HCT116 (cell line): ENCODE measurements around the gene MRPL33. TPM values are rescaled to one million over a fixed set of nuclear protein-coding genes. Genes with fewer than 3 reads are reported as not detected.

Experiments used
- ATAC-seq: fragments of 200-7000 bp; cut with Tn5 transposase; 2 replicates; pipeline ENCODE4 v1.9.1; 2020; ENCODE audit warnings: mild to moderate bottlenecking, moderate library complexity
- BruUV-seq: library from RNA; stranded (reverse); fragments of 400-500 nt; replicated peaks from 2 replicates; lab custom pipeline; 2021; lab: Mats Ljungman, UMichigan
- CTCF ChIA-PET: fragments of 300-600 bp; sonication (Branson Sonifier 250); formaldehyde crosslinking; loops from one replicate; lab custom pipeline; 2021; ENCODE audit warnings: antibody characterized with exemption; lab: Charles Lee
- POLR2A ChIA-PET: fragments of 300-600, 350-600 bp; sonication (Branson Sonifier 250); formaldehyde crosslinking; loops from one replicate; lab custom pipeline; 2021; ENCODE audit warnings: antibody characterized with exemption; lab: Charles Lee
- RAD21 ChIA-PET, 2 experiments: fragments of 300-600 bp; sonication (Branson Sonifier 250); formaldehyde crosslinking; loops; one replicate each; lab custom pipeline; 2023; ENCODE audit warnings: low total read pairs in 2 of 2; ENCODE audit not compliant: uncharacterized antibody in 2 of 2, unreplicated experiment in 2 of 2, low non-redundant PET in 1 of 2; lab: Charles Lee
- DNase-seq: peaks from one replicate; pipeline ENCODE4 v3.0.0-alpha.2; 2010; ENCODE audit warnings: low read depth, low spot score
- H2AFZ ChIP-seq: fragments of 200-600 bp; shearing (Covaris generic), sonication (generic); 2 replicates; pipeline ENCODE4 v1.6.1; 2017; ENCODE audit warnings: low read depth, mixed run types, mixed read lengths, antibody characterized with exemption, low read length; ENCODE audit not compliant: poor library complexity, severe bottlenecking
- H3K27ac ChIP-seq: 2 replicates; pipeline ENCODE4 v1.5.1; 2012; ENCODE audit warnings: low read depth, low read length
- H3K27me3 ChIP-seq: fragments of 200-600 bp; sonication (generic); 2 replicates; pipeline ENCODE4 v1.6.1; 2016; ENCODE audit warnings: mixed run types, low read length, mixed read lengths; ENCODE audit not compliant: insufficient read depth
- H3K36me3 ChIP-seq, 2 experiments: fragments of 200-500 bp in 1 of 2; fragments of 200-600 bp in 1 of 2; sonication (Bioruptor generic) in 1 of 2; sonication (generic) in 1 of 2; 2 replicates each; pipeline versions ENCODE4 v1.5.1 to v1.6.1; 2014 to 2016; ENCODE audit warnings: low read length in 2 of 2, inconsistent platforms in 1 of 2, mixed read lengths in 1 of 2, mixed run types in 1 of 2; ENCODE audit not compliant: insufficient read depth in 2 of 2, control insufficient read depth in 1 of 2
- H3K4me1 ChIP-seq, 2 experiments: fragments of 200-600 bp in 1 of 2; sonication (generic) in 1 of 2; 2 replicates each; pipeline versions ENCODE4 v1.5.1 to v1.6.1; 2012 to 2017; ENCODE audit warnings: low read length in 2 of 2, inconsistent platforms in 1 of 2, mild to moderate bottlenecking in 1 of 2, mixed read lengths in 1 of 2, mixed run types in 1 of 2, moderate library complexity in 1 of 2; ENCODE audit not compliant: insufficient read depth in 2 of 2, control insufficient read depth in 1 of 2
- H3K4me2 ChIP-seq: fragments of 200-600 bp; sonication (generic); 2 replicates; pipeline ENCODE4 v1.6.1; 2017; ENCODE audit warnings: mixed run types, low read length, mixed read lengths
- H3K4me3 ChIP-seq, 2 experiments: fragments of 200-600 bp in 1 of 2; sonication (generic) in 1 of 2; replicated peaks in 1 of 2; 2 replicates each; pipeline ENCODE4 v1.5.1; 2011 to 2016; ENCODE audit warnings: low read length in 2 of 2, control low read depth in 1 of 2, low read depth in 1 of 2, mild to moderate bottlenecking in 1 of 2, mixed read lengths in 1 of 2, mixed run types in 1 of 2
- H3K79me2 ChIP-seq: fragments of 200-600 bp; sonication (generic); 2 replicates; pipeline ENCODE4 v1.6.1; 2017; ENCODE audit warnings: mild to moderate bottlenecking, mixed run types, low read length, moderate library complexity, mixed read lengths; ENCODE audit not compliant: insufficient read depth
- H3K9ac ChIP-seq: fragments of 200-600 bp; sonication (generic); 2 replicates; pipeline ENCODE4 v1.6.1; 2016; ENCODE audit warnings: low read length, mixed read lengths
- H3K9me2 ChIP-seq: fragments of 200-600 bp; sonication (generic), shearing (Covaris generic); 2 replicates; pipeline ENCODE4 v1.6.1; 2017; ENCODE audit warnings: mixed run types, mild to moderate bottlenecking, moderate library complexity; ENCODE audit not compliant: insufficient read depth
- H3K9me3 ChIP-seq, 2 experiments: fragments of 200-500 bp in 1 of 2; fragments of 200-600 bp in 1 of 2; sonication (Bioruptor generic) in 1 of 2; sonication (generic) in 1 of 2; 2 replicates each; pipeline ENCODE4 v1.6.1; 2014 to 2017; ENCODE audit warnings: low read length in 2 of 2, mixed read lengths in 2 of 2, inconsistent platforms in 1 of 2, low read depth in 1 of 2, mild to moderate bottlenecking in 1 of 2, mixed run types in 1 of 2, moderate library complexity in 1 of 2; ENCODE audit not compliant: control insufficient read depth in 1 of 2, insufficient read depth in 1 of 2
- H4K20me1 ChIP-seq: fragments of 200-600 bp; sonication (generic), shearing (Covaris generic); 2 replicates; pipeline ENCODE4 v1.6.1; 2017; ENCODE audit warnings: mixed run types, mild to moderate bottlenecking, moderate library complexity; ENCODE audit not compliant: insufficient read depth
- ATF3 ChIP-seq: IDR thresholded peaks from 2 replicates; pipeline ENCODE4 v1.6.1; 2012
- CEBPB ChIP-seq: IDR thresholded peaks from 2 replicates; pipeline ENCODE4 v1.6.1; 2012; ENCODE audit warnings: low read depth
- CTCF ChIP-seq, 3 experiments: fragments of 200-600 bp in 1 of 3; sonication (generic) in 1 of 3; IDR thresholded peaks in 2 of 3; conservative IDR thresholded peaks in 1 of 3; 2 replicates each; pipeline ENCODE4 v1.5.1; 2012 to 2017; ENCODE audit warnings: low read depth in 2 of 3, low read length in 2 of 3, antibody characterized with exemption in 1 of 3, borderline replicate concordance in 1 of 3, control low read depth in 1 of 3, mild to moderate bottlenecking in 1 of 3, mixed read lengths in 1 of 3, mixed run types in 1 of 3, moderate library complexity in 1 of 3; ENCODE audit not compliant: insufficient read depth in 1 of 3
- EGR1 ChIP-seq: IDR thresholded peaks from 2 replicates; pipeline ENCODE4 v1.6.1; 2012; ENCODE audit warnings: low read depth
- ELF1 ChIP-seq: IDR thresholded peaks from 2 replicates; pipeline ENCODE4 v1.6.1; 2012; ENCODE audit warnings: low read depth, borderline replicate concordance
- EZH2 ChIP-seq: fragments of 200-600 bp; sonication (generic); IDR thresholded peaks from 2 replicates; pipeline ENCODE4 v1.6.1; 2017; ENCODE audit warnings: antibody characterized with exemption, mixed run types
- JUND ChIP-seq: IDR thresholded peaks from 2 replicates; pipeline ENCODE4 v1.6.1; 2012
- POLR2A ChIP-seq: IDR thresholded peaks from 2 replicates; pipeline ENCODE4 v1.7.0; 2011; ENCODE audit warnings: borderline replicate concordance; ENCODE audit not compliant: insufficient read depth, insufficient read length; ENCODE audit errors: extremely low read depth
- POLR2AphosphoS5 ChIP-seq: IDR thresholded peaks from 2 replicates; pipeline ENCODE4 v1.6.1; 2011; ENCODE audit warnings: mild to moderate bottlenecking, low read depth, low read length, moderate library complexity
- REST ChIP-seq: IDR thresholded peaks from 2 replicates; pipeline ENCODE4 v1.6.1; 2012; ENCODE audit warnings: low read depth
- SP1 ChIP-seq: IDR thresholded peaks from 2 replicates; pipeline ENCODE4 v1.6.1; 2012; ENCODE audit warnings: low read depth
- SRF ChIP-seq: IDR thresholded peaks from 2 replicates; pipeline ENCODE4 v1.6.1; 2012; ENCODE audit warnings: low read depth
- TCF7L2 ChIP-seq: IDR thresholded peaks from 2 replicates; pipeline ENCODE4 v1.7.0; 2011; ENCODE audit warnings: borderline replicate concordance, inconsistent platforms; ENCODE audit not compliant: insufficient read depth, insufficient read length; ENCODE audit errors: extremely low read depth
- ZFX ChIP-seq: fragments of 450-650 bp; IDR thresholded peaks from 2 replicates; pipeline ENCODE4 v1.6.1; 2017
- ZNF274 ChIP-seq: fragments of 200-500 bp; sonication (Bioruptor generic); IDR thresholded peaks from 2 replicates; pipeline ENCODE4 v1.6.1; 2014; ENCODE audit warnings: mild to moderate bottlenecking, low read depth, low read length, inconsistent platforms
- intact Hi-C: fragments of 100-400 bp; cut with micrococcal nuclease; formaldehyde crosslinking; loops from 2 replicates; pipeline ENCODE4 v1.10.0; 2022
- total RNA-seq: library from RNA; stranded (reverse); gene quantifications from one replicate; pipeline ENCODE4 v1.2.1, GENCODE V29; 2021; ENCODE audit not compliant: unreplicated experiment
- TF ChIP-seq, protein P1 (sequence below): IDR thresholded peaks from 2 replicates; pipeline ENCODE4 v1.6.1; 2011; ENCODE audit warnings: mild to moderate bottlenecking, low read length, moderate library complexity; ENCODE audit not compliant: insufficient replicate concordance; ENCODE audit errors: extremely low read depth

MRPL33 gene
- total RNA-seq, 1 experiment from 2014 or later: 66.3 TPM

DNA sequence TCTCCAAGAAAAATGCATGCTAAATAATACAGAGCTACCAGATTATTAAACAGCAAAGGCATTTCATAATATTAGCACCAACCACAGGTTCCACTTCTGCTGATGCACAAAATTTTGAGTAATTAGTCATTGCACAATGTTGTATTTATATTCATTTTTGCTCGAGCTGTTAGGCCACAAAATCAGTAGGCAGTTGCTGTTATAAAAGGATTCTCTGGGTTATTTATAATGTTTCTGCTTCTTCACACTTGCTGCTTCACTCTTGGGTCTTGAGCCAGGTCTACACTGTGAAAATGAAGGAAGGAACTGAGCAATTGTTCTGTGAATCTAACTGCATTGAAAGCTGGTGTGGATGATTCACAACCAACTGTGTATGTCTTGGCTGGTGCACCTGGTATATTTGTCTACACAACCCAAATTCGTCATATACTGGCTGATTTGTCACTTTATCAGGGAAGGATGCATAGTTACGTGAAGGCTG is 38.3 kb downstream of the MRPL33 start (continued):
- TF ChIP-seq, protein P1, sequence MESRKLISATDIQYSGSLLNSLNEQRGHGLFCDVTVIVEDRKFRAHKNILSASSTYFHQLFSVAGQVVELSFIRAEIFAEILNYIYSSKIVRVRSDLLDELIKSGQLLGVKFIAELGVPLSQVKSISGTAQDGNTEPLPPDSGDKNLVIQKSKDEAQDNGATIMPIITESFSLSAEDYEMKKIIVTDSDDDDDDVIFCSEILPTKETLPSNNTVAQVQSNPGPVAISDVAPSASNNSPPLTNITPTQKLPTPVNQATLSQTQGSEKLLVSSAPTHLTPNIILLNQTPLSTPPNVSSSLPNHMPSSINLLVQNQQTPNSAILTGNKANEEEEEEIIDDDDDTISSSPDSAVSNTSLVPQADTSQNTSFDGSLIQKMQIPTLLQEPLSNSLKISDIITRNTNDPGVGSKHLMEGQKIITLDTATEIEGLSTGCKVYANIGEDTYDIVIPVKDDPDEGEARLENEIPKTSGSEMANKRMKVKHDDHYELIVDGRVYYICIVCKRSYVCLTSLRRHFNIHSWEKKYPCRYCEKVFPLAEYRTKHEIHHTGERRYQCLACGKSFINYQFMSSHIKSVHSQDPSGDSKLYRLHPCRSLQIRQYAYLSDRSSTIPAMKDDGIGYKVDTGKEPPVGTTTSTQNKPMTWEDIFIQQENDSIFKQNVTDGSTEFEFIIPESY: no peak
- TF ChIP-seq ZFX: no peak
- TF ChIP-seq JUND: no peak
- no peak for TF ChIP-seq ZNF274
- no peak for TF ChIP-seq EGR1
- no peak for TF ChIP-seq SP1

- Histone ChIP-seq H4K20me1 (no peaks in the 10 kb centered on the region), H3K79me2 (no peaks in the 10 kb centered on the region), H3K27ac (no peak overlapping the region), H3K9me3 (no peaks in the 10 kb centered on the region), H3K9me2 (no peaks in the 10 kb centered on the region), H3K4me1 (no peaks in the 10 kb centered on the region), H3K36me3 (no peaks in the 10 kb centered on the region), H3K9ac (no peak overlapping the region), H3K4me3 (no peak overlapping the region), H3K4me2 (no peak overlapping the region), H2AFZ (no peak overlapping the region), H3K27me3 (no peaks in the 10 kb centered on the region)
- no peak for ATAC-seq
- ChIA-PET CTCF (interaction anchor here (0.8 kb wide), 1 partner anchor 11 kb away, joined by 3 read pairs; no protein-coding TSS in a partner anchor), RAD21 (interaction anchor here in 1 of 2 experiments (0.6 to 1.1 kb wide), 2 partner anchors 22 to 700 kb away, joined by 3 read pairs; no protein-coding TSS in a partner anchor), POLR2A (no interaction called here)
- DNase-seq: no peak
- TF ChIP-seq EZH2 (no peak), CEBPB (no peak), ELF1 (no peak), CTCF (IDR thresholded peaks at IDR 0.05 in 2 of 3, conservative IDR thresholded peaks at IDR 0.05 in 1 of 3; ENCODE audit: borderline replicate concordance in 1 of 3, insufficient read depth in 1 of 3, low read depth in 2 of 3, low read length in 2 of 3) (no peak), TCF7L2 (no peak), ATF3 (no peak), SRF (no peak), POLR2A (no peak), POLR2AphosphoS5 (no peak), ZFX (no peak), REST (no peak)
- BruUV-seq: no TSS peak
- intact Hi-C loops: no loop called here
Observed at GRCh38 chr2:27810455-27810854, 38.9 kb downstream of the MRPL33 start.
